Neuronal stem cell (in vitro differentiated cells): ENCODE results near the gene SFXN5.

Experiments used
- DNase-seq: peaks from one replicate; pipeline ENCODE4 v3.0.0-alpha.2; 2013; ENCODE audit warnings: low spot score
- H2AFZ ChIP-seq: one replicate; pipeline ENCODE4 v1.6.1; 2013; ENCODE audit warnings: mild to moderate bottlenecking, low read length, inconsistent platforms
- H2AK5ac ChIP-seq: 2 replicates; pipeline ENCODE4 v1.6.1; 2013; ENCODE audit warnings: low read depth, mild to moderate bottlenecking, inconsistent platforms, low read length, moderate library complexity, mixed read lengths
- H2BK120ac ChIP-seq: 2 replicates; pipeline ENCODE4 v1.6.1; 2013; ENCODE audit warnings: low read depth, mild to moderate bottlenecking, inconsistent platforms, low read length, moderate library complexity, mixed read lengths
- H2BK12ac ChIP-seq: one replicate; pipeline ENCODE4 v1.6.1; 2013; ENCODE audit warnings: low read length, inconsistent platforms
- H2BK15ac ChIP-seq: 2 replicates; pipeline ENCODE4 v1.6.1; 2013; ENCODE audit warnings: mild to moderate bottlenecking, low read length, inconsistent platforms, mixed read lengths
- H2BK5ac ChIP-seq: one replicate; pipeline ENCODE4 v1.6.1; 2013; ENCODE audit warnings: inconsistent platforms, mild to moderate bottlenecking, low read length, moderate library complexity
- H3K14ac ChIP-seq: one replicate; pipeline ENCODE4 v1.6.1; 2013; ENCODE audit warnings: low read length, inconsistent platforms
- H3K18ac ChIP-seq: 2 replicates; pipeline ENCODE4 v1.6.1; 2013; ENCODE audit warnings: low read length, inconsistent platforms
- H3K23ac ChIP-seq: 2 replicates; pipeline ENCODE4 v1.6.1; 2013; ENCODE audit warnings: low read depth, mild to moderate bottlenecking, mixed read lengths, low read length, inconsistent platforms; ENCODE audit not compliant: poor library complexity
- H3K27ac ChIP-seq: replicated peaks from 3 replicates; pipeline ENCODE4 v1.5.1; 2013; ENCODE audit warnings: low read length, inconsistent platforms
- H3K27me3 ChIP-seq, 3 experiments: 2 replicates each; pipeline ENCODE4 v1.6.1; 2013; ENCODE audit warnings: low read length in 3 of 3, mild to moderate bottlenecking in 2 of 3, inconsistent platforms in 1 of 3, low read depth in 1 of 3, mixed read lengths in 1 of 3, moderate library complexity in 1 of 3; ENCODE audit not compliant: control insufficient read depth in 3 of 3, insufficient read depth in 3 of 3
- H3K36me3 ChIP-seq, 2 donors: replicated peaks in 1 of 2; 2 replicates each; pipeline ENCODE4 v1.6.1; 2013; ENCODE audit warnings: low read length in 2 of 2; ENCODE audit not compliant: control insufficient read depth in 2 of 2, insufficient read depth in 2 of 2
- H3K4ac ChIP-seq: 2 replicates; pipeline ENCODE4 v1.6.1; 2013; ENCODE audit warnings: inconsistent platforms, mild to moderate bottlenecking, low read length, moderate library complexity
- H3K4me1 ChIP-seq, 2 donors: 1 replicate in 1 of 2; 2 replicates in 1 of 2; pipeline ENCODE4 v1.6.1; 2013; ENCODE audit warnings: low read length in 2 of 2, low read depth in 1 of 2; ENCODE audit not compliant: control insufficient read depth in 2 of 2, insufficient read depth in 1 of 2
- H3K4me2 ChIP-seq: one replicate; pipeline ENCODE4 v1.6.1; 2013; ENCODE audit warnings: mild to moderate bottlenecking, low read length, inconsistent platforms; ENCODE audit not compliant: insufficient read depth, poor library complexity, severe bottlenecking
- H3K4me3 ChIP-seq, 2 donors: 2 replicates each; pipeline ENCODE4 v1.5.1; 2013; ENCODE audit warnings: low read length in 2 of 2, mild to moderate bottlenecking in 2 of 2, inconsistent platforms in 1 of 2, moderate library complexity in 1 of 2
- H3K79me1 ChIP-seq: one replicate; pipeline ENCODE4 v1.6.1; 2013; ENCODE audit warnings: low read depth, mild to moderate bottlenecking, inconsistent platforms, low read length, moderate library complexity
- H3K9ac ChIP-seq: one replicate; pipeline ENCODE4 v1.6.1; 2013; ENCODE audit warnings: mild to moderate bottlenecking, low read depth, low read length, inconsistent platforms; ENCODE audit not compliant: poor library complexity
- H3K9me3 ChIP-seq, 2 donors: replicated peaks in 1 of 2; 2 replicates each; pipeline versions ENCODE3 to v1.6.1; 2013; ENCODE audit warnings: low read length in 2 of 2, mild to moderate bottlenecking in 2 of 2, inconsistent platforms in 1 of 2, low read depth in 1 of 2, mixed read lengths in 1 of 2, moderate library complexity in 1 of 2; ENCODE audit not compliant: control insufficient read depth in 2 of 2, insufficient read depth in 1 of 2
- H4K8ac ChIP-seq: one replicate; pipeline ENCODE4 v1.6.1; 2013; ENCODE audit warnings: low read depth, mild to moderate bottlenecking, inconsistent platforms, low read length, moderate library complexity
- H4K91ac ChIP-seq: one replicate; pipeline ENCODE4 v1.6.1; 2013; ENCODE audit warnings: low read length, low read depth, mild to moderate bottlenecking, inconsistent platforms; ENCODE audit not compliant: poor library complexity
- WGBS, 2 donors: extraction: QIAGEN DNeasy Blood & Tissue Kit; methylation state at CpG; one replicate each; pipeline ENCODE4 v1.1.7; 2013; ENCODE audit warnings: missing lambda C conversion rate in 2 of 2, mixed read lengths in 1 of 2; ENCODE audit not compliant: insufficient read length in 2 of 2, insufficient replicate concordance in 1 of 2; ENCODE audit errors: extremely low coverage in 2 of 2; 5-methylcytosine and 5-hydroxymethylcytosine counted together

Gene SFXN5

GRCh38 chr2:72972352-72973136 is 99.0 kb downstream of the SFXN5 start:
- Histone ChIP-seq H2BK15ac (peak overlapping the region; percentile 94), H3K9ac (no peak overlapping the region), H2AK5ac (peak overlapping the region; percentile 87), H3K79me1 (no peaks in the 10 kb centered on the region), H3K36me3 (no peaks in the 10 kb centered on the region), H4K91ac (no peak overlapping the region), H2AFZ (no peak overlapping the region), H3K27me3 (peaks cover 0 to 7% (median 0%) of the 10 kb centered on the region in 3 experiments), H3K4me3 (no peak overlapping the region), H3K9me3 (no peaks in the 10 kb centered on the region), H2BK120ac (peak overlapping the region; percentile 92), H3K4me1 (peaks cover 0 to 6% of the 10 kb centered on the region in 2 donors), H3K18ac (peak overlapping the region; percentile 73), H3K4ac (no peak overlapping the region), H3K23ac (no peak overlapping the region), H3K27ac (no peak overlapping the region), H2BK5ac (peak overlapping the region; percentile 70), H3K4me2 (no peak overlapping the region), H4K8ac (no peak overlapping the region), H2BK12ac (peak overlapping the region; percentile 33), H3K14ac (no peak overlapping the region)
- no CpG with 5 or more reads among the region's 12 CpGs for WGBS, 2 donors
- no peak for DNase-seq

- H4K91ac ChIP-seq = no peak overlapping the region
- peak overlapping the region; percentile 74 for H2BK15ac ChIP-seq
- no peaks in the 10 kb centered on the region for H3K79me1 ChIP-seq
- no peak overlapping the region for H3K18ac ChIP-seq
- H3K4ac ChIP-seq = no peak overlapping the region
- H3K36me3 ChIP-seq = no peaks in the 10 kb centered on the region
- no peaks in the 10 kb centered on the region for H3K9me3 ChIP-seq
- no peak overlapping the region for H2AFZ ChIP-seq
- peaks cover 0 to 7% (median 0%) of the 10 kb centered on the region in 3 experiments for H3K27me3 ChIP-seq
- WGBS, 2 donors = no CpG with 5 or more reads among the region's 7 CpGs
- DNase-seq = no peak
- H2BK120ac ChIP-seq = peak overlapping the region; percentile 92
- no peak overlapping the region for H2BK12ac ChIP-seq
- H3K23ac ChIP-seq = peak overlapping the region; percentile 12
- peaks cover 0 to 11% of the 10 kb centered on the region in 2 donors for H3K4me1 ChIP-seq
- peak overlapping the region; percentile 78 for H2AK5ac ChIP-seq
- H3K14ac ChIP-seq = no peak overlapping the region
- no peak overlapping the region for H3K4me3 ChIP-seq
- no peak overlapping the region for H3K27ac ChIP-seq
- no peak overlapping the region for H4K8ac ChIP-seq
- no peak overlapping the region for H3K4me2 ChIP-seq
- no peak overlapping the region for H2BK5ac ChIP-seq
- H3K9ac ChIP-seq = no peak overlapping the region
These were observed 100.5 kb downstream of the SFXN5 start for GRCh38 chr2:72971036-72971435.

- H3K36me3 ChIP-seq = no peaks in the 10 kb centered on the region
- no CpG with 5 or more reads among the region's 4 CpGs for WGBS, 2 donors
- H3K27ac ChIP-seq = no peak overlapping the region
These were observed 101.8 kb downstream of the SFXN5 start for GRCh38 chr2:72969706-72970105.

GRCh38 chr2:72968286-72968685 is 103.2 kb downstream of the SFXN5 start:
- no peak overlapping the region for H2BK120ac ChIP-seq
- H2AFZ ChIP-seq = no peak overlapping the region
- no peaks in the 10 kb centered on the region for H3K36me3 ChIP-seq
- peaks cover 0 to 16% of the 10 kb centered on the region in 2 donors for H3K4me1 ChIP-seq
- peak overlapping the region; percentile 50 for H3K14ac ChIP-seq
- no peaks in the 10 kb centered on the region for H3K79me1 ChIP-seq
- no peak overlapping the region for H3K4me2 ChIP-seq
- H3K27ac ChIP-seq = no peak overlapping the region
- peak overlapping the region; percentile 63 for H2BK15ac ChIP-seq
- peak overlapping the region; percentile 67 for H3K23ac ChIP-seq
- H2BK5ac ChIP-seq = no peak overlapping the region
- H3K27me3 ChIP-seq = no peaks in the 10 kb centered on the region
- no peak for DNase-seq
- no peak overlapping the region for H3K4me3 ChIP-seq
- no peak overlapping the region for H3K9ac ChIP-seq
- H2BK12ac ChIP-seq = no peak overlapping the region
- no CpG with 5 or more reads among the region's 8 CpGs for WGBS, 2 donors
- no peaks in the 10 kb centered on the region for H3K9me3 ChIP-seq
- H2AK5ac ChIP-seq = peak overlapping the region; percentile 93
- peak overlapping the region; percentile 84 for H3K18ac ChIP-seq
- no peak overlapping the region for H3K4ac ChIP-seq
- H4K8ac ChIP-seq = no peak overlapping the region
- peak overlapping the region; percentile 53 for H4K91ac ChIP-seq

More at GRCh38 chr2:72969706-72970105, 101.8 kb downstream of the SFXN5 start:
- Histone ChIP-seq H3K4me3 (no peak overlapping the region), H4K8ac (no peak overlapping the region), H3K9me3 (no peaks in the 10 kb centered on the region), H2BK15ac (peak overlapping the region; percentile 40), H3K79me1 (no peaks in the 10 kb centered on the region), H2AFZ (no peak overlapping the region), H4K91ac (peak overlapping the region; percentile 90), H2BK5ac (no peak overlapping the region), H2AK5ac (no peak overlapping the region), H2BK12ac (no peak overlapping the region), H3K9ac (no peak overlapping the region), H2BK120ac (peak overlapping the region; percentile 78), H3K18ac (peak overlapping the region; percentile 81), H3K4ac (no peak overlapping the region), H3K14ac (no peak overlapping the region), H3K4me1 (peaks cover 0 to 11% of the 10 kb centered on the region in 2 donors), H3K27me3 (peaks cover 0 to 7% (median 0%) of the 10 kb centered on the region in 3 experiments), H3K23ac (no peak overlapping the region), H3K4me2 (no peak overlapping the region)
- DNase-seq = no peak
